GM19395 (cell line): ENCODE data around the gene LYRM7.
"Not testable (repeated sequence)": the region's sequence is repeated elsewhere in the genome, so short reads cannot be mapped to it uniquely, and the experiment has no call there.

Experiments used
- ATAC-seq: cut with Tn5 transposase; IDR thresholded peaks from one replicate; pipeline ENCODE4 v1.9.1; 2021; ENCODE audit warnings: mild to moderate bottlenecking, moderate library complexity; ENCODE audit not compliant: unreplicated experiment

LYRM7 gene

GRCh38 chr5:131170540-131171275 is at the start of gene LYRM7:
Gene LYRM7 (plus strand): TSS chr5:131170944. CDS start chr5:131171021, 77 bp downstream.
- ATAC-seq, result peak; percentile 99

- not testable (repeated sequence) for ATAC-seq
These were observed 43.5 kb upstream of the LYRM7 start for GRCh38 chr5:131127244-131127643.

GRCh38 chr5:131129306-131129705 is 41.4 kb upstream of the LYRM7 start:
- ATAC-seq, result no peak

DNA sequence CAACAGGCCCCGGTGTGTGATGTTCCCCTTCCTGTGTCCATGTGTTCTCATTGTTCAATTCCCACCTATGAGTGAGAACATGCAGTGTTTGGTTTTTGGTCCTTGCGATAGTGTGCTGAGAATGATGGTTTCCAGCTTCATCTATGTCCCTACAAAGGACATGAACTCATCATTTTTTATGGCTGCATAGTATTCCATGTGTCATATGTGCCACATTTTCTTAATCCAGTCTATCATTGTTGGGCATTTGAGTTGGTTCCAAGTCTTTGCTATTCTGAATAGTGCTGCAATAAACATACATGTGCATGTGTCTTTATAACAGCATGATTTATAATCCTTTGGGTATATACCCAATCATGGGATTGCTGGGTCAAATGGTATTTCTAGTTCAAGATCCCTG is 37.7 kb upstream of the LYRM7 start:
- not testable (repeated sequence) for ATAC-seq

GRCh38 chr5:131138406-131138805 is 32.3 kb upstream of the LYRM7 start:
- ATAC-seq, result not testable (repeated sequence)

- no peak for ATAC-seq
These were observed 31.4 kb upstream of the LYRM7 start for GRCh38 chr5:131139321-131139720.

DNA sequence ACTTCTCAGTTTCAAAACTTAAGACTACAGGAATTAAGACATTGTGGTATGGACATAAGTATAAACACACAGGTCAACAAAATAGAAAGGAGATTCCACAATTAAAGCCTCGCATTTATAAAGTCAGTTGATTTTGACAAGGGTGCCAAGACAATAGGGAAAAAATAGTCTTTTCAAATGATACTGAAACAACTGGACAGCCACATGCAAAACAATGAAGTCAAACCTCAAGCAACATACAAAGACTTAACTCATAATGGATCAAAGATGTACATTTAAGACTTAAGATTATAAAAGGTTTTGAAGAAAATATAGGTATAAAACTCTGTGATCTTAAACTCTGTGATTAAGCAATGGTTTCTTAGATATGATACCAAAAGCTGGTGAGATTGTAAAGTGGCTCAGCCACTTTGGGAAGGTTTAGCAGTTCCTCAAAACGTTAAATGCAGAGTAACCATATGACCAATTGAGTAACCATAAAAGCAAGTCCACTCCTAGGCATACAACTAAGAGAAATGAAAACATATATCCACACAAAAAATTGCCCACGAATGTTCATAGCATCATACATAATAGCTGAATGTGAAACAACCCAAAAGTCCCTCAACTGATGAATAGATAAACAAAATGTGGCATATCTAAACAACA is 27.6 kb upstream of the LYRM7 start:
- ATAC-seq, result no peak

GRCh38 chr5:131147258-131147657 is 23.5 kb upstream of the LYRM7 start:
- ATAC-seq, result no peak

GRCh38 chr5:131148835-131149234 is 21.9 kb upstream of the LYRM7 start:
- no peak for ATAC-seq

DNA sequence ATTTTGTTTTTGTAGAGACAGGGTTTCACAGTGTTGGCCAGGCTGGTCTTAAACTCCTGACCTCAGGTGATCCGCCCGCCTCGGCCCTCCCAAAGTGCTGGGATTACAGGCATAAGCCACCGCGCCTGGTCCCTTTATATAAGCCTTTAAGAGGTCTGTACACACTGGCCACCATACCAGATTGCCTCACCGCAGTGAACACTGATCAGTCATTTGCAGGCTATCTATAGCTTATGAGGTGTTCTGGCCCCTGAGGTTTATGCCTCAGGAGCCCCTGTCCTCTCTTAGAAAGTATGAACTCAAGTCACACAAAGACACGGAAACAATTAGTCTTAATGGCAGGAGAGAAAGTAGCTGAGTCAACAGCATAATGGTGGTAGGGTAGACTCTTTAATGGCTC is 20.3 kb upstream of the LYRM7 start:
- no peak for ATAC-seq

- no peak for ATAC-seq
These were observed 19.5 kb upstream of the LYRM7 start for GRCh38 chr5:131151216-131151615.

- ATAC-seq, result no peak
These were observed 14.4 kb upstream of the LYRM7 start for GRCh38 chr5:131156385-131156784.

GRCh38 chr5:131156957-131157356 is 13.8 kb upstream of the LYRM7 start:
- ATAC-seq, result no peak

DNA sequence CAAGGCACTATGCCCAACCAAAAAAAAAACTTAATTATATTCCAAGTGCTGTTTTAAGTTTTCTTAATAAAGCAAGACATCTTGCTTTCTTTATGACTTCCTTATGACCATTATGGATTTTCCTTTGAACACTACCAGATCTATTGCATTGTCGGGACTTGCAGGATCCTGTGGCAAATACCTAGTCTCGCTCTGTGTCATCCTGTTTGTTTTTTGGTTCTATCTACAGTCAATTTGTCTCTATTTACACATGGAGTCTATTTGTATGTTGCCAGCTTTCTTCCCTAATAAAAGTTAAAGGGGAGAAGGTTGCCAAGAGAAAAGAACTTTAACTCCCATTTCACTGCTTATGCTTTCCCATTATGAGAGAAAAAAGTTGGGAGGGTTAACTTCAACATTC is 10.6 kb upstream of the LYRM7 start:
- ATAC-seq, result no peak

DNA sequence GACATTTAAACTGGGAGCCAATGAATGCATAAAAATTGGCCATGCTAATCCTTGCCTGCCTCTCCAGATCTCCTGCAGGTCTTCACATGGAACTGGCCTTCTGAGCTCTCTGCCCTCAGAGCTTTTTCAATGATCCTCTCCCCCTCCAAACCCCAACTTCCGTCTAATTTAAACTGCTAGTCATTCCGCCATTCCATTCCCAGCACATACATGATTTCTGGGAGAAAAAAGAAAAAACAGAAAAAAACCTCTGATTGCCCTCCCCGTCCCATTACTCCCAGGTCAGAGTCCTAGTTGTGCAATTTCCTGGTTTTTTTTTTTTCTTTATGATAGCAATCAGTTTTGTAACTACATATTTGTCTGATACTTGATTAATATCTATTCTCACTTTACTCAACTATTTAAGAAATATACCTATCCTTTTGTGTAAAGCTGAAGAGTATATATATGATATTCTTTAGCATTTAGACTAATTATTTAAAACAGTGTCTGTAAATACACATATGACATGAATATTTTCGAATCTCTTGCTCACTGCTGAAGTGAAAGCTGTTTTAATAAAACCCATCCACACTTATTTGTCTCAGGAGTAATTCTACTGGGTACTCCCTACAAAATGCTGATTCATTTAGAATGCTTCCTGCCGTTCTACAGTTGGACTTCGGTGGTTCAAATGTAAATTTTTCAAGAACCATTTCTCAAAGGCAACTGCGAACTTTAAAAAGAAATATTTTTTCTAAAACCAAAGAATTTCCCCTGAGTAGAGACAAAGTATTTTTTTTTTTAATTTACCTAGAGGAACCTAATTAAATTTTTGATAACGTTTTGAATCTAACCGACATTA is 7.2 kb upstream of the LYRM7 start:
- ATAC-seq, result no peak

DNA sequence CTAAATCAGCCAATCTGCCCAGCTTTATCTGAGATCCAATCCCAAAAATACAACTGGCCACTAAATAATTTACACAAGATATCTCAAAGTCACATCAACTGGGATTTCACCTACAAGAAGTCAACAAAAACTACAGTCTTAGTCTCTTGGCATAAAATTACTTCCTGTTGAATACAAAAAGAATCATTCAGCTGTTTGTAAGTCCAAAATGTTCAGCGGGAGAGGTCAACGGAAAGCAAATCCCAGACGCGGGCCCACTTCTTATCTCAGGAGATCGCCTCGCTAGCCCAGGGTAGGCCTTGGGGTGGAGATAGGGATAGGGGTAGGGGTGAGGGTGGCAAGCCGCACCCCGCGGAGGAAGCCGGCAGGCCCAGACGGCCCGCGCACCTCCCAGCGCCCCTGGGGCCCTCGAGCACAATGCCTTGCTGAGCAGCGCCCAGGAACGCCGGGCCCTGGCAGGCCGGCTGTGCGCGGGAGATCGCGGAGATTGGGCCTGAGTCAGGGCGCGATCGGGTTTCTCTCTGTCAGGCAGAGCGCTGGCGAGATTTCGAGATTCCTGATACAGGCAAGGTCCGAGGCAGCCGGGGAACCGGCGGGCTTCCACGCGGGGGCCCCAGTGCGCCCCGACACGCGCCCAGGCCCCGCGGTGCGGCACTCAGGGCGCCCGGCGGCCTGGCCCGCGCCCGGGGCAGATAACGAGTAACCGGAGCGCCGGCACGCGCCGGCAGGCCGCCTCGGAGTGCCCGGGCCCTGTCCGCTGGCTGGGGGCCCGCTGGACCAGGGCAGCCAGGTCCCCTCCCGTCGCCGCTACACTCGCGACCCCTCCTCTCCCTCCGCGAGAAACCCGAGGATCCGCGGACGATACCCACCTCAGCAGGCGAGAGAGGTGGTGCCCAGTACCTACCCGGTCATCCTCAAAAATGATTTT is 6.3 kb upstream of the LYRM7 start:
- ATAC-seq, result peak; percentile 74

- ATAC-seq, result peak; percentile 85
These were observed 5.5 kb upstream of the LYRM7 start, which contains the start of gene HINT1 for GRCh38 chr5:131165119-131165727. Gene HINT1 (minus strand): TSS chr5:131165256. CDS start chr5:131165205, 51 bp downstream.

DNA sequence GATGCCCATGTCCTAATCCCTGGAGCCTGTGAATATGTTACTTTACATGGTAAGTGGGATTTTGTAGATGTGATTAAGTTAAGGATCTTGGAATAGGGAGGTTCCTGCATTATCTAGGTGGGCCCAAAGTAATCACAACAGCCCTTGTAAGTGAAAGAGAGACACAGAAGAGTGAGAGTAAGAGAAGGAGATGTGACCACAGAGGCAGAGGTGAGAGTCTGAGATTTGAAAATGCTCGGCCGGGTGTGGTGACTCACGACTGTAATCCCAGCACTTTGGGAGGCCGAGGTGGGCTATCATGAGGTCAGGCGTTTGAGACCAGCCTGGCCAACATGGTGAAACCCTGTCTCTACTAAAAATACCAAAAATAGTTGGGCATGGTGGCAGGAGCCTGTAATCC is 3.1 kb upstream of the LYRM7 start:
- no peak for ATAC-seq

GRCh38 chr5:131169810-131170539 is 769 bp upstream of the LYRM7 start:
- no peak for ATAC-seq
